Erythroblast (primary cell): Measurements from ENCODE around the gene PRG3.

Experiments used
- GATA1 ChIP-seq: IDR thresholded peaks from 2 replicates; pipeline ENCODE4 v1.6.1; 2011; ENCODE audit warnings: low read depth, mild to moderate bottlenecking, control low read depth, low read length, moderate library complexity
- POLR2A ChIP-seq: IDR thresholded peaks from 2 replicates; pipeline ENCODE4 v1.6.1; 2011; ENCODE audit warnings: mild to moderate bottlenecking, low read length

DNA sequence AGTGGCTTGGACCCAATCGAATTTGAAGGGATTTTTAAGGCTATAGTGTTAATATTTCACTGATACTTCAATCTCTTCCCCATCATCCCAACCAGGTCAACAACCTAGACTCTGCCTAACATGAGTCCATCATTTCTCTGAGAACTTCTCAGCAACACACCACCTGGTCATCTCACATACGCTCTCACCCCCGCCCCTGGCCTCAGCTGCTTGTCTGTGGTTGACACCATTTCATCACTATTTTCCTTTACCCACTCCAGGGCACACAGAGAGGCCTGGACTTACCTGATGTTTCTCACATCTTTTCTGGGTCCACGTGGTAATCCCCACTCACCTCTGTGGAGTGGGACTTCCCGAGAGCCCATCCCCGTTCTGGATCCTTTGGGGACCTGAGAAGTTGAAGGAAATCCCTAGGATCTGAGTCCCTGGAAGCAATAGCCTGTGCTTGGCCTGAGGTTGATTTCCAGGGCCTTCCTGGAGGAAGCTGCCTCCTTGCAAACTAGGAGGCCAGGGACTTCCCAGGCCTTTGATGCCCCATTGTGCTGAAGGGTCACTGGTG lies 39.6 kb downstream of the PRG3 start:
- TF ChIP-seq POLR2A (no peak), GATA1 (no peak)
